ENCODE measurements around the gene IP6K2. TPM values are rescaled to one million over a fixed set of nuclear protein-coding genes. Genes with fewer than 3 reads are reported as not detected.
A peak's percentile ranks its signal among the peaks of the same experiment; 100 is the strongest.

IP6K2 gene
- total and polyA plus RNA-seq, 2 of the 13 experiments (the other 11 are each of a cell fraction or from before 2014, with no cell fraction given): 85.5 to 112 TPM

- ATAC-seq: no peak
- in situ Hi-C loops (cut with HindIII; ENCODE audit: extremely low pct_ligation_motif_present, low pct_unique_long_range_greater_than_20kb) (no loop called here), intact Hi-C loops (cut with micrococcal nuclease; ENCODE audit: unreplicated experiment) (no loop called here)
- H2AFZ ChIP-seq (ENCODE audit: low read length): no peak overlapping the region
- no peaks in the 10 kb centered on the region for H3K27me3 ChIP-seq (ENCODE audit: control insufficient read depth in 1 of 2, insufficient read depth in 2 of 2, low read length in 2 of 2)
- no peak for TF ChIP-seq HCFC1 (IDR thresholded peaks at IDR 0.05; ENCODE audit: low read depth, low read length)
- no peak for TF ChIP-seq BATF2 (CRISPR knock-in tag; IDR thresholded peaks at IDR 0.05)
- no peak for TF ChIP-seq NFYB (CRISPR knock-in tag; IDR thresholded peaks at IDR 0.05)
- no peak for TF ChIP-seq IKZF5 (CRISPR knock-in tag; IDR thresholded peaks at IDR 0.05)
- TF ChIP-seq MBNL3 (CRISPR knock-in tag; conservative IDR thresholded peaks at IDR 0.05): no peak
- H4K20me1 ChIP-seq (ENCODE audit: insufficient read depth, low read length): peaks cover 26% of the 10 kb centered on the region
- H3K36me3 ChIP-seq (replicated peaks in 1 of 2; ENCODE audit: control insufficient read depth in 1 of 2, insufficient read depth in 2 of 2, low read length in 2 of 2): peaks cover 35 to 78% of the 10 kb centered on the region in 2 experiments
- peaks cover 15% of the 10 kb centered on the region for H3K79me2 ChIP-seq (ENCODE audit: insufficient read depth, low read length)
- H3K4me2 ChIP-seq (ENCODE audit: low read depth, low read length): no peak overlapping the region
- no TSS peak for BruUV-seq (replicated peaks)
- CTCF ChIA-PET (ENCODE audit: low intra/inter-chr PET ratio, low total read pairs): no interaction called here
- no peaks in the 10 kb centered on the region for H3K9me3 ChIP-seq (ENCODE audit: low read length)
- H3K9ac ChIP-seq (ENCODE audit: insufficient read depth, low read depth, low read length): no peak overlapping the region
- H3K27ac ChIP-seq (ENCODE audit: extremely low read length, insufficient read depth, low read length): no peak overlapping the region
- FAIRE-seq: no peak
- peaks cover 12% of the 10 kb centered on the region for H3K4me1 ChIP-seq (ENCODE audit: insufficient read depth, low read length)
- POLR2A ChIA-PET: no interaction called here
- no peak for DNase-seq (ENCODE audit: low spot score)
- H3K4me3 ChIP-seq (replicated peaks in 1 of 3; ENCODE audit: insufficient read depth in 1 of 3, low read depth in 2 of 3, low read length in 3 of 3): no peak overlapping the region
Measured at GRCh38 chr3:48692551-48692950, 24.5 kb downstream of the IP6K2 start.

- peaks cover 12% of the 10 kb centered on the region; the same call in 1 of the 2 replicates for H4K20me1 ChIP-seq (ENCODE audit: insufficient read depth, low read length)
- FAIRE-seq (no peak), ATAC-seq (no peak), DNase-seq (ENCODE audit: low spot score) (no peak)
- no peaks in the 10 kb centered on the region for H3K9me3 ChIP-seq (ENCODE audit: low read length)
- CTCF ChIA-PET (ENCODE audit: low intra/inter-chr PET ratio, low total read pairs): no interaction called here
- POLR2A ChIA-PET: no interaction called here
- H2AFZ ChIP-seq (ENCODE audit: low read length): no peak overlapping the region
- intact Hi-C loops (cut with micrococcal nuclease; ENCODE audit: unreplicated experiment): no loop called here
- H3K4me3 ChIP-seq (replicated peaks in 1 of 3; ENCODE audit: insufficient read depth in 1 of 3, low read depth in 2 of 3, low read length in 3 of 3): no peak overlapping the region
- H3K27ac ChIP-seq (ENCODE audit: extremely low read length, insufficient read depth, low read length): no peak overlapping the region
- no peak for TF ChIP-seq ZNF274 (CRISPR knock-in tag; IDR thresholded peaks at IDR 0.05)
- no peak for TF ChIP-seq FOXO4 (CRISPR knock-in tag; conservative IDR thresholded peaks at IDR 0.05)
- peak; percentile 22 for TF ChIP-seq RBM22 (optimal IDR thresholded peaks at IDR 0.05; ENCODE audit: low read length)
- 96% methylated on average over 2 of the region's 2 CpGs for WGBS (ENCODE audit: low lambda C conversion rate)
- in situ Hi-C loops (cut with HindIII; ENCODE audit: extremely low pct_ligation_motif_present, low pct_unique_long_range_greater_than_20kb): no loop called here
- peaks cover 8% of the 10 kb centered on the region for H3K4me1 ChIP-seq (ENCODE audit: insufficient read depth, low read length)
- no TSS peak for BruUV-seq (replicated peaks)
- no peak overlapping the region for H3K4me2 ChIP-seq (ENCODE audit: low read depth, low read length)
- H3K27me3 ChIP-seq (ENCODE audit: control insufficient read depth in 1 of 2, insufficient read depth in 2 of 2, low read length in 2 of 2): no peaks in the 10 kb centered on the region; a peak in 1 of 5 replicates
- peaks cover 5% of the 10 kb centered on the region for H3K79me2 ChIP-seq (ENCODE audit: insufficient read depth, low read length)
- H3K9ac ChIP-seq (ENCODE audit: insufficient read depth, low read depth, low read length): no peak overlapping the region
- peaks cover 35 to 76% of the 10 kb centered on the region in 2 experiments for H3K36me3 ChIP-seq (replicated peaks in 1 of 2; ENCODE audit: control insufficient read depth in 1 of 2, insufficient read depth in 2 of 2, low read length in 2 of 2)
Measured at GRCh38 chr3:48690846-48691458, 26.1 kb downstream of the IP6K2 start.

All from HepG2 (cell line).